ENCODE results near the gene LSMEM2.
A peak's percentile ranks its signal among the peaks of the same experiment; 100 is the strongest.

LSMEM2 gene

GRCh38 chr3:50325113-50325480 lies 46.2 kb downstream of the LSMEM2 start:
- H3K14ac ChIP-seq (ENCODE audit: low read length): no peak overlapping the region
- H3K9me3 ChIP-seq (ENCODE audit: insufficient read depth, low read depth, low read length): peaks cover 1% of the 10 kb centered on the region
- no peak overlapping the region for H3K23ac ChIP-seq (ENCODE audit: low read length)
- H2AK5ac ChIP-seq (ENCODE audit: low read length): no peak overlapping the region
- H4K8ac ChIP-seq (ENCODE audit: low read depth, low read length): no peak overlapping the region
- no peak overlapping the region for H2AFZ ChIP-seq (ENCODE audit: insufficient read depth, low read length, poor library complexity)
- WGBS (ENCODE audit: extremely low coverage, insufficient coverage, insufficient read length): no CpG with 5 or more reads among the region's 2 CpGs
- DNase-seq: no peak
- no peak overlapping the region for H3K27ac ChIP-seq (ENCODE audit: low read depth, low read length)
- H3K9ac ChIP-seq (ENCODE audit: low read length): no peak overlapping the region
- H3K36me3 ChIP-seq (ENCODE audit: control insufficient read depth in 1 of 2, insufficient read depth in 2 of 2, low read length in 2 of 2): peaks cover 23 to 25% of the 10 kb centered on the region in 2 experiments
- peaks cover 19% of the 10 kb centered on the region for H3K79me2 ChIP-seq (ENCODE audit: control insufficient read depth, insufficient read depth, low read length, poor library complexity)
- no peak overlapping the region for H2BK12ac ChIP-seq (ENCODE audit: low read length)
- no peak overlapping the region for H3K4me2 ChIP-seq (ENCODE audit: low read length)
- no peak overlapping the region for H3K18ac ChIP-seq (ENCODE audit: low read length)
- no peak overlapping the region for H4K12ac ChIP-seq (ENCODE audit: low read depth, low read length)
- no peak overlapping the region for H3K4me3 ChIP-seq (ENCODE audit: low read depth, low read length)
- H4K91ac ChIP-seq (ENCODE audit: low read depth, low read length): no peak overlapping the region
- H2BK5ac ChIP-seq (ENCODE audit: low read depth, low read length, poor library complexity): no peak overlapping the region
- H3K4ac ChIP-seq (ENCODE audit: low read depth, low read length): no peak overlapping the region
- peaks cover 19 to 22% of the 10 kb centered on the region in 2 experiments for H3K4me1 ChIP-seq (ENCODE audit: control insufficient read depth in 1 of 2, insufficient read depth in 2 of 2, low read length in 2 of 2)
- H3K27me3 ChIP-seq (ENCODE audit: insufficient read depth, low read length): no peaks in the 10 kb centered on the region
- H3K79me1 ChIP-seq (ENCODE audit: low read length): peaks cover 19% of the 10 kb centered on the region
- no peak overlapping the region for H2BK120ac ChIP-seq (ENCODE audit: insufficient read depth, low read length, poor library complexity)

- WGBS (ENCODE audit: extremely low coverage, insufficient coverage, insufficient read length): no CpG with 5 or more reads among the region's 11 CpGs
Observed at GRCh38 chr3:50325497-50326181, 46.8 kb downstream of the LSMEM2 start.

DNA sequence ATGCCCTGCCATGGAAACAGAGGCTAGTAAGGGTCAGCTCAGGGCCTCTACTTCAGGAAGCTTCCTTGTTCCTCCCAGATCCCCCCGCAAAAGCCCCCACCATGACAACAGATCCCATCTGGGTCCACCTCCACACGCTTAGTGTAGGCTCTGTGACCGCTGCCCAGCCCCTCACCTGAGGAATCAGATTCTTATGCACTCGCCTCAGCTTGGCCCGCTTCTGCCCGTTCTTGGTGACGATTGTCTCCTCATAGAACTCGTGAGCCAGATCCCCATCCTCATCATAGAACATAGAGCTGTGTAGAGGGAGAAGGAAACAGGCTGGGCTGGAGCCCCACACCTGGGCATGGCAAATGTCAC lies 47.3 kb downstream of the LSMEM2 start:
- Histone ChIP-seq H3K79me2 (ENCODE audit: control insufficient read depth, insufficient read depth, low read length, poor library complexity) (peaks cover 12% of the 10 kb centered on the region), H3K4me3 (ENCODE audit: low read depth, low read length) (no peak overlapping the region), H2BK12ac (ENCODE audit: low read length) (no peak overlapping the region), H3K79me1 (ENCODE audit: low read length) (peaks cover 15% of the 10 kb centered on the region), H2BK120ac (ENCODE audit: insufficient read depth, low read length, poor library complexity) (no peak overlapping the region), H4K91ac (ENCODE audit: low read depth, low read length) (no peak overlapping the region), H2AFZ (ENCODE audit: insufficient read depth, low read length, poor library complexity) (no peak overlapping the region), H3K4ac (ENCODE audit: low read depth, low read length) (no peak overlapping the region), H3K23ac (ENCODE audit: low read length) (no peak overlapping the region), H3K4me2 (ENCODE audit: low read length) (no peak overlapping the region), H4K8ac (ENCODE audit: low read depth, low read length) (no peak overlapping the region), H3K36me3 (ENCODE audit: control insufficient read depth in 1 of 2, insufficient read depth in 2 of 2, low read length in 2 of 2) (peaks cover 34% of the 10 kb centered on the region in 2 experiments), H2AK5ac (ENCODE audit: low read length) (no peak overlapping the region), H3K4me1 (ENCODE audit: control insufficient read depth in 1 of 2, insufficient read depth in 2 of 2, low read length in 2 of 2) (peaks cover 14 to 18% of the 10 kb centered on the region in 2 experiments), H2BK5ac (ENCODE audit: low read depth, low read length, poor library complexity) (no peak overlapping the region), H3K14ac (ENCODE audit: low read length) (no peak overlapping the region), H4K12ac (ENCODE audit: low read depth, low read length) (no peak overlapping the region), H3K27ac (ENCODE audit: low read depth, low read length) (no peak overlapping the region), H3K18ac (ENCODE audit: low read length) (no peak overlapping the region), H3K9ac (ENCODE audit: low read length) (no peak overlapping the region), H3K27me3 (ENCODE audit: insufficient read depth, low read length) (no peaks in the 10 kb centered on the region), H3K9me3 (ENCODE audit: insufficient read depth, low read depth, low read length) (peaks cover 1% of the 10 kb centered on the region)
- DNase-seq: no peak
- WGBS (ENCODE audit: extremely low coverage, insufficient coverage, insufficient read length): no CpG with 5 or more reads among the region's 8 CpGs

More at GRCh38 chr3:50325497-50326181, 46.8 kb downstream of the LSMEM2 start:
- Histone ChIP-seq H3K4me2 (ENCODE audit: low read length) (no peak overlapping the region), H3K4me1 (ENCODE audit: control insufficient read depth in 1 of 2, insufficient read depth in 2 of 2, low read length in 2 of 2) (peaks cover 14 to 18% of the 10 kb centered on the region in 2 experiments), H3K9ac (ENCODE audit: low read length) (no peak overlapping the region), H3K18ac (ENCODE audit: low read length) (no peak overlapping the region), H2BK5ac (ENCODE audit: low read depth, low read length, poor library complexity) (no peak overlapping the region), H3K9me3 (ENCODE audit: insufficient read depth, low read depth, low read length) (peaks cover 1% of the 10 kb centered on the region), H3K36me3 (ENCODE audit: control insufficient read depth in 1 of 2, insufficient read depth in 2 of 2, low read length in 2 of 2) (peaks cover 28 to 30% of the 10 kb centered on the region in 2 experiments), H3K14ac (ENCODE audit: low read length) (no peak overlapping the region), H3K79me2 (ENCODE audit: control insufficient read depth, insufficient read depth, low read length, poor library complexity) (peaks cover 15% of the 10 kb centered on the region), H3K79me1 (ENCODE audit: low read length) (peaks cover 19% of the 10 kb centered on the region), H2BK120ac (ENCODE audit: insufficient read depth, low read length, poor library complexity) (no peak overlapping the region), H4K8ac (ENCODE audit: low read depth, low read length) (no peak overlapping the region), H3K23ac (ENCODE audit: low read length) (no peak overlapping the region), H2BK12ac (ENCODE audit: low read length) (no peak overlapping the region), H3K27ac (ENCODE audit: low read depth, low read length) (no peak overlapping the region), H3K4me3 (ENCODE audit: low read depth, low read length) (no peak overlapping the region), H3K27me3 (ENCODE audit: insufficient read depth, low read length) (no peaks in the 10 kb centered on the region), H4K12ac (ENCODE audit: low read depth, low read length) (no peak overlapping the region), H3K4ac (ENCODE audit: low read depth, low read length) (no peak overlapping the region), H4K91ac (ENCODE audit: low read depth, low read length) (no peak overlapping the region), H2AK5ac (ENCODE audit: low read length) (no peak overlapping the region), H2AFZ (ENCODE audit: insufficient read depth, low read length, poor library complexity) (no peak overlapping the region)
- no peak for DNase-seq

- no peak overlapping the region for H3K14ac ChIP-seq (ENCODE audit: low read length)
- H3K9ac ChIP-seq (ENCODE audit: low read length): no peak overlapping the region
- H3K23ac ChIP-seq (ENCODE audit: low read length): no peak overlapping the region
- peak overlapping the region; percentile 90 for H3K4ac ChIP-seq (ENCODE audit: low read depth, low read length)
- no peak for DNase-seq
- WGBS (ENCODE audit: extremely low coverage, insufficient coverage, insufficient read length): no CpG with 5 or more reads among the region's 4 CpGs
- no peak overlapping the region for H2BK12ac ChIP-seq (ENCODE audit: low read length)
- H3K4me1 ChIP-seq (ENCODE audit: control insufficient read depth in 1 of 2, insufficient read depth in 2 of 2, low read length in 2 of 2): peaks cover 11 to 16% of the 10 kb centered on the region in 2 experiments
- H3K27me3 ChIP-seq (ENCODE audit: insufficient read depth, low read length): no peaks in the 10 kb centered on the region
- no peak overlapping the region for H4K12ac ChIP-seq (ENCODE audit: low read depth, low read length)
- peak overlapping the region; percentile 6 for H4K8ac ChIP-seq (ENCODE audit: low read depth, low read length)
- H3K79me2 ChIP-seq (ENCODE audit: control insufficient read depth, insufficient read depth, low read length, poor library complexity): peaks cover 7% of the 10 kb centered on the region
- H3K4me2 ChIP-seq (ENCODE audit: low read length): peak overlapping the region; percentile 98
- H3K4me3 ChIP-seq (ENCODE audit: low read depth, low read length): peak overlapping the region; percentile 96
- H3K9me3 ChIP-seq (ENCODE audit: insufficient read depth, low read depth, low read length): peaks cover 1% of the 10 kb centered on the region
- H2BK120ac ChIP-seq (ENCODE audit: insufficient read depth, low read length, poor library complexity): no peak overlapping the region
- no peak overlapping the region for H3K18ac ChIP-seq (ENCODE audit: low read length)
- H4K91ac ChIP-seq (ENCODE audit: low read depth, low read length): no peak overlapping the region
- no peak overlapping the region for H2AFZ ChIP-seq (ENCODE audit: insufficient read depth, low read length, poor library complexity)
- H3K27ac ChIP-seq (ENCODE audit: low read depth, low read length): no peak overlapping the region
- no peak overlapping the region for H2BK5ac ChIP-seq (ENCODE audit: low read depth, low read length, poor library complexity)
- no peak overlapping the region for H2AK5ac ChIP-seq (ENCODE audit: low read length)
- H3K36me3 ChIP-seq (ENCODE audit: control insufficient read depth in 1 of 2, insufficient read depth in 2 of 2, low read length in 2 of 2): peaks cover 43% of the 10 kb centered on the region in 2 experiments
- peaks cover 7% of the 10 kb centered on the region for H3K79me1 ChIP-seq (ENCODE audit: low read length)
Observed at GRCh38 chr3:50327129-50327528, 48.2 kb downstream of the LSMEM2 start.

Data from trophoblast cell (in vitro differentiated cells and primary cell).